Upper lobe of left lung (tissue), 6 donors: ENCODE results near the gene RAI1. TPM values are rescaled to one million over a fixed set of nuclear protein-coding genes. Genes with fewer than 3 reads are reported as not detected.

Experiments
- ATAC-seq, 2 donors: fragments of 200-7000 bp; cut with Tn5 transposase; one replicate each; pipeline ENCODE4 v1.9.1; 2022; ENCODE audit warnings: mild to moderate bottlenecking in 2 of 2, moderate library complexity in 2 of 2; ENCODE audit not compliant: low FRiP score in 2 of 2
- DNase-seq, 2 donors: peaks; one replicate each; pipeline ENCODE4 v3.0.0-alpha.2; 2019 to 2020
- H3K27ac ChIP-seq, 4 donors: fragments of 200-600 bp; sonication (generic); one replicate each; pipeline ENCODE4 v1.5.1; 2016 to 2019
- H3K27me3 ChIP-seq, 4 donors: fragments of 200-600 bp; sonication (generic); one replicate each; pipeline ENCODE4 v1.5.1; 2017 to 2019
- H3K36me3 ChIP-seq, 4 donors: fragments of 200-600 bp; sonication (generic); one replicate each; pipeline ENCODE4 v1.5.1; 2016 to 2019
- H3K4me1 ChIP-seq, 4 donors: fragments of 200-600 bp; sonication (generic); one replicate each; pipeline ENCODE4 v1.5.1; 2018 to 2019
- H3K4me3 ChIP-seq, 4 donors: fragments of 200-600 bp; sonication (generic); one replicate each; pipeline ENCODE4 v1.5.1; 2017 to 2019; ENCODE audit warnings: mild to moderate bottlenecking in 2 of 4, moderate library complexity in 1 of 4
- H3K9me3 ChIP-seq, 4 donors: fragments of 200-600 bp; sonication (generic); one replicate each; pipeline ENCODE4 v1.5.1; 2018 to 2019
- CTCF ChIP-seq, 6 experiments: fragments of 450-650 bp in 4 of 6; fragments of 200-600 bp in 2 of 6; sonication (generic) in 2 of 6; IDR thresholded peaks; one replicate each; pipeline ENCODE4 v1.5.1; 2016 to 2019; ENCODE audit warnings: antibody characterized with exemption in 6 of 6
- EP300 ChIP-seq, 4 donors: sonication (generic); formaldehyde crosslinking; IDR thresholded peaks; one replicate each; pipeline ENCODE4 v1.5.1; 2017; ENCODE audit warnings: antibody characterized with exemption in 4 of 4, control low read depth in 2 of 4
- POLR2A ChIP-seq, 4 donors: fragments of 450-650 bp; IDR thresholded peaks; one replicate each; pipeline ENCODE4 v1.5.1; 2016 to 2017; ENCODE audit warnings: antibody characterized with exemption in 4 of 4, mild to moderate bottlenecking in 2 of 4
- POLR2AphosphoS5 ChIP-seq, 2 donors: sonication (generic); formaldehyde crosslinking; IDR thresholded peaks; one replicate each; pipeline ENCODE4 v1.5.1; 2017; ENCODE audit warnings: antibody characterized with exemption in 2 of 2
- WGBS, 2 donors: methylation state at CpG; one replicate each; pipeline ENCODE4 v1.1.5; 2017 to 2018; 5-methylcytosine and 5-hydroxymethylcytosine counted together
- total RNA-seq, 6 donors: library from RNA; depleted of rRNA in 4 of 6; stranded (reverse); fragments of >200 nt in 4 of 6; gene quantifications; one replicate each; pipeline versions ENCODE4 v1.1.0 to v1.2.1, GENCODE V29; 2016 to 2021
- donor health status: DM: no; HTN: no; CAD: no; lungs with moderate emphysema.
- donor health status: DM: no; HTN: yes; CAD: no; lungs with severe emphysema.

The RAI1 gene
- total RNA-seq, 6 donors from 2014 or later = 33.8 to 76.6 (median 41.2) TPM

DNA sequence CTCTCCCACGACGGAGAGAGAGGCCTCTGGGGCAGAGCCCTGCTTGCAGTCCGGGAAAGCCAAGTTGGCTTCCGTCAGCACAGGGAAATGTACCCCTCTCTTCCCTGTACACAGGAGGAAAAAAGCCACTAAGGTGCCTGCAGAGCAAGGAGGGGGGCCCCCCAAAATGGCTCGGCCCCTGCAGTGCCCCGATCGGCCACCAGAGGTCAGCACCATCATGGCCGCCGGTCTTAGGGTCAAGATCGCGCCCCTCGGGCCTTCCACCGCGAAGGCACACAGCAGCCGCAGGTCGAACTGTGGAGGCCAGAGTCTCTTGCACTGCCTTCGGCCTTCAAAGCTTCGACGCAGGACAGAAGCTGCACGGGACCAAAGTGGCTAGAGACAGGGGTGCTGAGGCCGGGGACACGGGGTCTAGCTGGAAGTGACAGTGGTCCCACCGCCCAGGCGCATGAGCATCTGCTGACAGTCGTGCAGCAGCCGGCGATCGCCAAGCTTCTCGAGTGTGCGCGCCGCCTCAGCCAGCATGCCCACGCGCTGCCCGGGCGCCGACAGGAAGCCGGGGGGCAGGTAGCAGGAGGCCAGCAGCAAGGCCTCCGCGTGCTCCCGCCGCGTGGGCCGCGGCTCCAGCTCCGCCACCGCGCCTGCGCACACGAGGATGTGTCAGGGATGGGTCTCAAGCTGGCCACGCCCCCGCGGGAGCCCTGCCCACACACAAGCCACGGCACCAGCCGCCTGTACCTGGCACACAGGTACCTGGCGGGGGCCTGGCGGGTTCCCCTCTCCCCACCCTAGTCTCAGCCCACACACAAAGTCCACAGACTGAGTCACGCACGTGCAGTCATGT is 131.2 kb downstream of the RAI1 start:
- TF ChIP-seq POLR2A (IDR thresholded peaks at IDR 0.05) = no peak
- TF ChIP-seq CTCF (IDR thresholded peaks at IDR 0.05) = peak; percentile 99 to 100 (median 99)
- H3K4me3 ChIP-seq = no peak overlapping the region
- no peaks in the 10 kb centered on the region for H3K27me3 ChIP-seq
- H3K4me1 ChIP-seq = peaks cover 18 to 36% (median 23%) of the 10 kb centered on the region in 4 donors
- peaks cover 40 to 67% (median 61%) of the 10 kb centered on the region in 4 donors for H3K36me3 ChIP-seq
- H3K27ac ChIP-seq = peak overlapping the region in 3 of 4 donors; percentile 15 to 55 (median 46)
- peak; percentile 82 to 96 for DNase-seq
- 30 to 63% methylated on average over 25 to 50 of the region's 59 CpGs for WGBS, 2 donors
- ATAC-seq = peak; percentile 77 to 79
- H3K9me3 ChIP-seq = no peaks in the 10 kb centered on the region

DNA sequence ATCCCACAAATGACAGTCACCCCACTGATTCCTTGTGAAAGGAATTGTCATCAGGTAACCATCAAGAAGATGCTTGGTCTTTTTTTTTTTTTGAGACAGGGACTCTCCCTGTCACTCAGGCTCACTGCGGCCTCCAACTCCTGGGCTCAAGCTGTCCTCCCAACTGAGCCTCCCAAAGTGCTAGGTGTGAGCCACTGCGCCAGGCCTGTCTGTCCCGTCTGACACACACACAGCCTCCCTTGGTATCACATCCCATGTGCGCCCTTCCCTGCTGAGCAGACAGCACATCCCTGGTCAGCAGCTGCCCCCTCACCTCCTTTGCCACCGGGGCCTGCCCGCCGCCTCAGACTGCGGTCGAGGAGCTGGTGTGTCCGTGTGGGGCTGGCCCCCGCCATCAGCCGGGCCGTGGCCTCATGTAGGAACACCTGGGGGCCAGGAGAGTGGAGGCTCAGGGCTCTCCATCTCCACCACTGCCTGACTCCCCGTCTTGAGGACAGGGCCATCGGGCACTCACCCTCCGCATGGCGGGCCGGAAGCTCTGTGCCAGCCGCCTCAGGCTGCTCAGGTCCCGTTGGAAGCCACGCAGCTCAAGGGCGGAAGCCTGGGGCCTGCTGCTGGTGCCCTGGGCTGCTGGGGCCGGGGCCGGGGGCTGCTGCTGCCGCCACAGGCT is 131.9 kb downstream of the RAI1 start:
- H3K27ac ChIP-seq = peak overlapping the region in 2 of 4 donors; percentile 39 to 55
- DNase-seq (peak in 1 of 2 donors; percentile 85), ATAC-seq (no peak)
- no peak for TF ChIP-seq CTCF (IDR thresholded peaks at IDR 0.05)
- no peak for TF ChIP-seq EP300 (IDR thresholded peaks at IDR 0.05)
- no peak for TF ChIP-seq POLR2A (IDR thresholded peaks at IDR 0.05)
- no peak for TF ChIP-seq POLR2AphosphoS5 (IDR thresholded peaks at IDR 0.05)
- WGBS, 2 donors = 95 to 98% methylated on average over 8 to 21 of the region's 25 CpGs
- no peaks in the 10 kb centered on the region for H3K9me3 ChIP-seq
- H3K27me3 ChIP-seq = no peaks in the 10 kb centered on the region
- no peak overlapping the region for H3K4me3 ChIP-seq
- peaks cover 40 to 72% (median 66%) of the 10 kb centered on the region in 4 donors for H3K36me3 ChIP-seq
- H3K4me1 ChIP-seq = peaks cover 18 to 41% (median 25%) of the 10 kb centered on the region in 4 donors

GRCh38 chr17:17813725-17814095 is 132.5 kb downstream of the RAI1 start:
- H3K27ac ChIP-seq = peak overlapping the region in 2 of 4 donors; percentile 26 to 39

More at GRCh38 chr17:17813725-17814095, 132.5 kb downstream of the RAI1 start:
- Histone ChIP-seq H3K4me3 (no peak overlapping the region), H3K4me1 (peaks cover 18 to 45% (median 30%) of the 10 kb centered on the region in 4 donors), H3K27me3 (no peaks in the 10 kb centered on the region), H3K9me3 (no peaks in the 10 kb centered on the region), H3K36me3 (peaks cover 41 to 76% (median 71%) of the 10 kb centered on the region in 4 donors)
- no peak for ATAC-seq
- WGBS, 2 donors = 94% methylated on average over 11 of the region's 16 CpGs; no CpG with 5 or more reads in 1 of the 2 donors
- DNase-seq = peak in 1 of 2 donors; percentile 83
- TF ChIP-seq POLR2AphosphoS5 (IDR thresholded peaks at IDR 0.05) = no peak
- no peak for TF ChIP-seq POLR2A (IDR thresholded peaks at IDR 0.05)
- no peak for TF ChIP-seq CTCF (IDR thresholded peaks at IDR 0.05)
